GM23338 (cell line): ENCODE results near the gene SORT1. TPM values are rescaled to one million over a fixed set of nuclear protein-coding genes. Genes with fewer than 3 reads are reported as not detected.
A peak's percentile ranks its signal among the peaks of the same experiment; 100 is the strongest.

Experiments
- ATAC-seq: fragments of 200-7000 bp; cut with Tn5 transposase; 3 replicates; pipeline ENCODE4 v1.9.1; 2020
- DNase-seq: peaks from one replicate; pipeline ENCODE4 v3.0.0-alpha.2; 2015; ENCODE audit warnings: low spot score
- H2AFZ ChIP-seq: fragments of 200-600 bp; sonication (generic); 2 replicates; pipeline ENCODE4 v1.8.0; 2016; ENCODE audit warnings: antibody characterized with exemption, mild to moderate bottlenecking, moderate library complexity
- H3F3A ChIP-seq: fragments of 200-600 bp; sonication (generic); replicated peaks from 2 replicates; pipeline ENCODE4 v1.8.0; 2017; ENCODE audit warnings: antibody characterized with exemption, mixed run types, low read depth
- H3K27ac ChIP-seq: fragments of 200-600 bp; sonication (generic); 2 replicates; pipeline ENCODE4 v1.6.1; 2016; ENCODE audit warnings: low read depth
- H3K27me3 ChIP-seq: fragments of 200-600 bp; sonication (generic); 2 replicates; pipeline ENCODE4 v1.8.0; 2016; ENCODE audit warnings: mild to moderate bottlenecking, mixed run types, moderate library complexity; ENCODE audit not compliant: insufficient read depth
- H3K36me3 ChIP-seq: fragments of 200-600 bp; sonication (generic); 2 replicates; pipeline ENCODE4 v1.8.0; 2016; ENCODE audit warnings: mild to moderate bottlenecking; ENCODE audit not compliant: insufficient read depth
- H3K4me1 ChIP-seq: fragments of 200-600 bp; sonication (generic); 2 replicates; pipeline ENCODE4 v1.8.0; 2016; ENCODE audit warnings: mild to moderate bottlenecking, moderate library complexity; ENCODE audit not compliant: insufficient read depth
- H3K4me2 ChIP-seq: fragments of 200-600 bp; sonication (generic); 2 replicates; pipeline ENCODE4 v1.7.1; 2017; ENCODE audit warnings: mixed run types
- H3K4me3 ChIP-seq: fragments of 200-600 bp; sonication (generic); 2 replicates; pipeline ENCODE4 v1.6.1; 2016; ENCODE audit warnings: mixed run types
- H3K79me2 ChIP-seq: fragments of 200-600 bp; sonication (generic); replicated peaks from 2 replicates; pipeline ENCODE4 v1.8.0; 2017; ENCODE audit warnings: mild to moderate bottlenecking; ENCODE audit not compliant: insufficient read depth
- H3K9me2 ChIP-seq: fragments of 200-600 bp; sonication (generic); 2 replicates; pipeline ENCODE4 v1.8.0; 2017; ENCODE audit not compliant: insufficient read depth
- H4K20me1 ChIP-seq: fragments of 200-600 bp; sonication (generic); replicated peaks from 2 replicates; pipeline ENCODE4 v1.8.0; 2017; ENCODE audit warnings: mild to moderate bottlenecking; ENCODE audit not compliant: insufficient read depth
- H3K27ac Mint-ChIP-seq: 2 replicates; pipeline ENCODE4 v1.8.0; 2020; ENCODE audit warnings: inconsistent platforms, mild to moderate bottlenecking, moderate library complexity, mixed read lengths
- H3K27me3 Mint-ChIP-seq: 3 replicates; pipeline ENCODE4 v1.8.0; 2022; ENCODE audit warnings: low read depth, mild to moderate bottlenecking, moderate library complexity, mixed read lengths, inconsistent platforms; ENCODE audit not compliant: insufficient read depth, poor library complexity
- H3K36me3 Mint-ChIP-seq: 3 replicates; pipeline ENCODE4 v1.8.0; 2021; ENCODE audit warnings: low read depth, mild to moderate bottlenecking, inconsistent platforms, moderate library complexity, mixed read lengths
- H3K4me1 Mint-ChIP-seq: 3 replicates; pipeline ENCODE4 v1.8.0; 2020; ENCODE audit warnings: mild to moderate bottlenecking, inconsistent platforms, mixed read lengths
- H3K4me3 Mint-ChIP-seq: 3 replicates; pipeline ENCODE4 v1.8.0; 2021; ENCODE audit warnings: moderate library complexity, mild to moderate bottlenecking, inconsistent platforms, mixed read lengths
- H3K9me3 Mint-ChIP-seq: 3 replicates; pipeline ENCODE4 v1.8.0; 2020; ENCODE audit warnings: moderate library complexity, mild to moderate bottlenecking, inconsistent platforms, mixed read lengths
- CREB1 ChIP-seq: fragments of 250-450 bp; sonication (Bioruptor Pico); IDR thresholded peaks from 2 replicates; pipeline ENCODE4 v1.5.0; 2020; ENCODE audit warnings: low read depth, mild to moderate bottlenecking, moderate library complexity
- CTCF ChIP-seq, 2 experiments: fragments of 200-600 bp in 1 of 2; sonication (generic) in 1 of 2; conservative IDR thresholded peaks; 2 replicates each; pipeline versions ENCODE4 v1.5.1 to v1.6.1; 2016 to 2017; ENCODE audit warnings: antibody characterized with exemption in 2 of 2, low read depth in 2 of 2, mild to moderate bottlenecking in 2 of 2, moderate library complexity in 1 of 2
- ETS1 ChIP-seq: IDR thresholded peaks from 2 replicates; pipeline ENCODE4 v1.6.1; 2016; ENCODE audit warnings: antibody characterized with exemption
- EZH2 ChIP-seq: fragments of 200-600 bp; sonication (generic); IDR thresholded peaks from one replicate; pipeline ENCODE4 v1.8.0; 2017; ENCODE audit warnings: antibody characterized with exemption, mild to moderate bottlenecking, low read depth; ENCODE audit not compliant: unreplicated experiment
- EZH2phosphoT487 ChIP-seq: fragments of 200-600 bp; sonication (generic); IDR thresholded peaks from one replicate; pipeline ENCODE4 v1.8.1; 2018; ENCODE audit warnings: antibody characterized with exemption; ENCODE audit not compliant: unreplicated experiment
- JUNB ChIP-seq: IDR thresholded peaks from one replicate; pipeline ENCODE4 v1.6.1; 2016; ENCODE audit warnings: antibody characterized with exemption; ENCODE audit not compliant: unreplicated experiment
- NANOG ChIP-seq: IDR thresholded peaks from 2 replicates; pipeline ENCODE4 v1.6.1; 2016; ENCODE audit warnings: antibody characterized with exemption, borderline replicate concordance
- POLR2AphosphoS5 ChIP-seq: IDR thresholded peaks from 2 replicates; pipeline ENCODE4 v1.6.1; 2016; ENCODE audit warnings: antibody characterized with exemption, low read depth
- REST ChIP-seq: IDR thresholded peaks from one replicate; pipeline ENCODE4 v1.6.1; 2018; ENCODE audit warnings: antibody characterized with exemption; ENCODE audit not compliant: unreplicated experiment
- STAT1 ChIP-seq: IDR thresholded peaks from one replicate; pipeline ENCODE4 v1.6.1; 2016; ENCODE audit warnings: antibody characterized with exemption; ENCODE audit not compliant: unreplicated experiment
- ZNF114 ChIP-seq: fragments of 250-450 bp; sonication (Bioruptor Pico); IDR thresholded peaks from 2 replicates; pipeline ENCODE4 v1.5.0; 2020; ENCODE audit warnings: mild to moderate bottlenecking, moderate library complexity
- ZNF331 ChIP-seq: fragments of 250-450 bp; sonication (Bioruptor Pico); IDR thresholded peaks from 2 replicates; pipeline ENCODE4 v1.5.0; 2020; ENCODE audit warnings: low read depth, mild to moderate bottlenecking, moderate library complexity
- ZNF462 ChIP-seq: fragments of 250-450 bp; sonication (Bioruptor Pico); IDR thresholded peaks from 2 replicates; pipeline ENCODE4 v1.5.0; 2020; ENCODE audit warnings: mild to moderate bottlenecking, moderate library complexity
- polyA plus RNA-seq: library from polyadenylated mRNA; unstranded; fragments of >200 nt; fragmentation: Nextera tagmentation; extraction: Ambion mirVana; gene quantifications from 2 replicates; pipeline ENCODE4 v1.2.1, GENCODE V29; 2016
- total RNA-seq: library from RNA; depleted of rRNA; stranded (reverse); fragments of >200 nt; shearing (Covaris generic); gene quantifications from 2 replicates; pipeline ENCODE4 v1.2.3, GENCODE V29; 2014

SORT1 gene
- total and polyA plus RNA-seq, 2 experiments from 2014 or later = 10.9 to 55.4 TPM

- Histone ChIP-seq H3K9me2 (no peaks in the 10 kb centered on the region; the same call in 1 of the 2 replicates), H3K4me3 (no peak overlapping the region), H3K4me1 (peaks cover 7% of the 10 kb centered on the region; the same call in 1 of the 2 replicates), H3K4me2 (no peak overlapping the region), H3F3A (no peaks in the 10 kb centered on the region), H3K79me2 (no peaks in the 10 kb centered on the region), H3K27ac (0 out of 2 replicates have a peak overlapping the region, but pooled peaks have one; percentile 11), H3K36me3 (no peaks in the 10 kb centered on the region), H4K20me1 (no peaks in the 10 kb centered on the region; the same call in 1 of the 2 replicates), H2AFZ (no peak overlapping the region), H3K27me3 (no peaks in the 10 kb centered on the region)
- Mint-ChIP-seq H3K27ac (no peak overlapping the region), H3K27me3 (no peaks in the 10 kb centered on the region), H3K4me3 (no peak overlapping the region), H3K4me1 (peaks cover 15% of the 10 kb centered on the region), H3K36me3 (peaks cover 15% of the 10 kb centered on the region; the same call in 2 of the 3 replicates), H3K9me3 (no peaks in the 10 kb centered on the region)
- TF ChIP-seq ZNF114 (CRISPR knock-in tag) (no peak), EZH2phosphoT487 (no peak), EZH2 (no peak), POLR2AphosphoS5 (no peak), JUNB (no peak), NANOG (no peak), ZNF462 (CRISPR knock-in tag) (no peak), ZNF331 (CRISPR knock-in tag) (no peak), CREB1 (CRISPR knock-in tag) (no peak), ETS1 (no peak), REST (no peak), CTCF (conservative IDR thresholded peaks at IDR 0.05; ENCODE audit: low read depth in 2 of 2) (no peak), STAT1 (no peak)
- DNase-seq (no peak), ATAC-seq (no peak)
Measured at GRCh38 chr1:109356505-109356904, 41.2 kb downstream of the SORT1 start.
